OCI-LY1 (cell line): Measurements from ENCODE around the gene KCNA3.

Experiments used
- CTCF ChIP-seq: fragments of 200-600 bp; sonication (generic), shearing (Covaris generic); IDR thresholded peaks from 2 replicates; pipeline ENCODE4 v1.5.1; 2017; ENCODE audit warnings: mild to moderate bottlenecking, antibody characterized with exemption, low read length, moderate library complexity, mixed read lengths
- EZH2 ChIP-seq: fragments of 200-600 bp; sonication (generic), shearing (Covaris generic); IDR thresholded peaks from 2 replicates; pipeline ENCODE4 v1.8.0; 2017; ENCODE audit warnings: borderline replicate concordance, mixed run types, mild to moderate bottlenecking, antibody characterized with exemption, low read length, moderate library complexity, mixed read lengths

GRCh38 chr1:110638058-110638457 lies 36.7 kb downstream of the KCNA3 start:
- TF ChIP-seq CTCF (no peak), EZH2 (no peak)
